CD4-positive, alpha-beta T cell treated with Interleukin-12 subunit alpha and Interleukin-12 subunit beta, for 1 hour (primary cell): ENCODE data around the gene EIF5A.

ENCODE experiments used
- DNase-seq: peaks from one replicate; pipeline ENCODE4 v3.0.0-alpha.2; 2020

Gene EIF5A

GRCh38 chr17:7357381-7357780 lies 50.0 kb downstream of the EIF5A start:
- no peak for DNase-seq

- DNase-seq: no peak
Measured at GRCh38 chr17:7361906-7362305, 54.5 kb downstream of the EIF5A start.
